Measurements from ENCODE around the gene LAMB1.

Gene LAMB1

GRCh38 chr7:107978815-107979408, 24.0 kb downstream of the LAMB1 start:
- Mint-ChIP-seq H3K4me3 (no peak overlapping the region), H3K27ac (no peak overlapping the region), H3K36me3 (no peaks in the 10 kb centered on the region), H3K9me3 (no peaks in the 10 kb centered on the region), H3K27me3 (peaks cover 14% of the 10 kb centered on the region), H3K4me1 (no peaks in the 10 kb centered on the region)
- CTCF ChIA-PET = no interaction called here
- DNase-seq = no peak

- Mint-ChIP-seq H3K27ac (no peak overlapping the region), H3K27me3 (peaks cover 14% of the 10 kb centered on the region), H3K9me3 (no peaks in the 10 kb centered on the region), H3K36me3 (no peaks in the 10 kb centered on the region), H3K4me1 (no peaks in the 10 kb centered on the region), H3K4me3 (no peak overlapping the region)
- CTCF ChIA-PET = no interaction called here
- DNase-seq = no peak
Measured at GRCh38 chr7:107977048-107977447, 25.9 kb downstream of the LAMB1 start.

GRCh38 chr7:107976620-107977019, 26.3 kb downstream of the LAMB1 start:
- CTCF ChIA-PET = no interaction called here
- H3K36me3 Mint-ChIP-seq = no peaks in the 10 kb centered on the region

GRCh38 chr7:107975394-107976013, 27.5 kb downstream of the LAMB1 start:
- no peaks in the 10 kb centered on the region for H3K36me3 Mint-ChIP-seq
- no peaks in the 10 kb centered on the region for H3K9me3 Mint-ChIP-seq
- CTCF ChIA-PET = no interaction called here
- H3K4me3 Mint-ChIP-seq = no peak overlapping the region
- H3K27ac Mint-ChIP-seq = no peak overlapping the region
- H3K27me3 Mint-ChIP-seq = peaks cover 14% of the 10 kb centered on the region
- no peak for DNase-seq
- H3K4me1 Mint-ChIP-seq = no peaks in the 10 kb centered on the region

More at GRCh38 chr7:107976620-107977019, 26.3 kb downstream of the LAMB1 start:
- no peak overlapping the region for H3K4me3 Mint-ChIP-seq
- H3K27me3 Mint-ChIP-seq = peaks cover 14% of the 10 kb centered on the region
- DNase-seq = no peak
- H3K27ac Mint-ChIP-seq = no peak overlapping the region
- no peaks in the 10 kb centered on the region for H3K9me3 Mint-ChIP-seq
- H3K4me1 Mint-ChIP-seq = no peaks in the 10 kb centered on the region

GRCh38 chr7:107973861-107974260, 29.1 kb downstream of the LAMB1 start:
- peaks cover 9% of the 10 kb centered on the region for H3K27me3 Mint-ChIP-seq
- H3K27ac Mint-ChIP-seq = no peak overlapping the region
- CTCF ChIA-PET = no interaction called here
- H3K4me1 Mint-ChIP-seq = no peaks in the 10 kb centered on the region
- H3K4me3 Mint-ChIP-seq = no peak overlapping the region
- no peak for DNase-seq
- no peaks in the 10 kb centered on the region for H3K36me3 Mint-ChIP-seq
- H3K9me3 Mint-ChIP-seq = no peaks in the 10 kb centered on the region

GRCh38 chr7:107972941-107973376, 30.0 kb downstream of the LAMB1 start:
- Mint-ChIP-seq H3K4me3 (no peak overlapping the region), H3K9me3 (no peaks in the 10 kb centered on the region), H3K36me3 (no peaks in the 10 kb centered on the region), H3K27ac (no peak overlapping the region), H3K4me1 (no peaks in the 10 kb centered on the region), H3K27me3 (peaks cover 9% of the 10 kb centered on the region)
- CTCF ChIA-PET = interaction anchor here (0.8 kb wide), 1 partner anchor 10 kb away, joined by 4 read pairs; no protein-coding TSS in a partner anchor
- DNase-seq = no peak

- H3K36me3 Mint-ChIP-seq = no peaks in the 10 kb centered on the region
- H3K4me1 Mint-ChIP-seq = no peaks in the 10 kb centered on the region
- H3K9me3 Mint-ChIP-seq = no peaks in the 10 kb centered on the region
- no peak for DNase-seq
- H3K27me3 Mint-ChIP-seq = peaks cover 4% of the 10 kb centered on the region
- CTCF ChIA-PET = no interaction called here
- H3K4me3 Mint-ChIP-seq = no peak overlapping the region
- no peak overlapping the region for H3K27ac Mint-ChIP-seq
Measured at GRCh38 chr7:107972075-107972482, 30.9 kb downstream of the LAMB1 start.

GRCh38 chr7:107971613-107972012, 31.3 kb downstream of the LAMB1 start:
- H3K4me3 Mint-ChIP-seq = no peak overlapping the region
- no peaks in the 10 kb centered on the region for H3K27me3 Mint-ChIP-seq
- no peaks in the 10 kb centered on the region for H3K4me1 Mint-ChIP-seq
- DNase-seq = no peak
- H3K9me3 Mint-ChIP-seq = no peaks in the 10 kb centered on the region
- no peaks in the 10 kb centered on the region for H3K36me3 Mint-ChIP-seq
- H3K27ac Mint-ChIP-seq = no peak overlapping the region
- CTCF ChIA-PET = no interaction called here

GRCh38 chr7:107971100-107971499, 31.9 kb downstream of the LAMB1 start:
- Mint-ChIP-seq H3K9me3 (no peaks in the 10 kb centered on the region), H3K36me3 (no peaks in the 10 kb centered on the region), H3K4me3 (no peak overlapping the region), H3K27ac (no peak overlapping the region), H3K4me1 (no peaks in the 10 kb centered on the region), H3K27me3 (no peaks in the 10 kb centered on the region)
- CTCF ChIA-PET = no interaction called here
- DNase-seq = no peak

GRCh38 chr7:107969856-107970255, 33.1 kb downstream of the LAMB1 start:
- no peaks in the 10 kb centered on the region for H3K9me3 Mint-ChIP-seq
- no peak overlapping the region for H3K4me3 Mint-ChIP-seq
- H3K27me3 Mint-ChIP-seq = no peaks in the 10 kb centered on the region
- CTCF ChIA-PET = no interaction called here
- no peak overlapping the region for H3K27ac Mint-ChIP-seq
- no peaks in the 10 kb centered on the region for H3K4me1 Mint-ChIP-seq
- no peak for DNase-seq
- no peaks in the 10 kb centered on the region for H3K36me3 Mint-ChIP-seq

GRCh38 chr7:107968449-107968848, 34.5 kb downstream of the LAMB1 start:
- no peaks in the 10 kb centered on the region for H3K4me1 Mint-ChIP-seq
- H3K9me3 Mint-ChIP-seq = no peaks in the 10 kb centered on the region

GRCh38 chr7:107967420-107967819, 35.5 kb downstream of the LAMB1 start:
- Mint-ChIP-seq H3K4me3 (no peak overlapping the region), H3K36me3 (no peaks in the 10 kb centered on the region), H3K4me1 (no peaks in the 10 kb centered on the region), H3K27me3 (no peaks in the 10 kb centered on the region), H3K27ac (no peak overlapping the region), H3K9me3 (no peaks in the 10 kb centered on the region)
- CTCF ChIA-PET = no interaction called here
- DNase-seq = no peak

More at GRCh38 chr7:107968449-107968848, 34.5 kb downstream of the LAMB1 start:
- Mint-ChIP-seq H3K27ac (no peak overlapping the region), H3K4me3 (no peak overlapping the region), H3K36me3 (no peaks in the 10 kb centered on the region), H3K27me3 (no peaks in the 10 kb centered on the region)
- CTCF ChIA-PET = no interaction called here
- DNase-seq = no peak

- CTCF ChIA-PET = no interaction called here
- Mint-ChIP-seq H3K9me3 (no peaks in the 10 kb centered on the region), H3K4me3 (no peak overlapping the region), H3K4me1 (no peaks in the 10 kb centered on the region), H3K27ac (no peak overlapping the region), H3K36me3 (no peaks in the 10 kb centered on the region), H3K27me3 (no peaks in the 10 kb centered on the region)
- DNase-seq = no peak
Measured at GRCh38 chr7:107966711-107967110, 36.2 kb downstream of the LAMB1 start.

GRCh38 chr7:107964510-107964909, 38.5 kb downstream of the LAMB1 start:
- Mint-ChIP-seq H3K4me3 (no peak overlapping the region), H3K36me3 (no peaks in the 10 kb centered on the region), H3K4me1 (no peaks in the 10 kb centered on the region), H3K27me3 (peaks cover 5% of the 10 kb centered on the region), H3K9me3 (no peaks in the 10 kb centered on the region), H3K27ac (no peak overlapping the region)
- CTCF ChIA-PET = no interaction called here
- no peak for DNase-seq

- Mint-ChIP-seq H3K4me3 (no peak overlapping the region), H3K9me3 (no peaks in the 10 kb centered on the region)
- CTCF ChIA-PET = no interaction called here
Measured at GRCh38 chr7:107962817-107963216, 40.1 kb downstream of the LAMB1 start.

More at GRCh38 chr7:107962817-107963216, 40.1 kb downstream of the LAMB1 start:
- Mint-ChIP-seq H3K4me1 (no peaks in the 10 kb centered on the region), H3K36me3 (no peaks in the 10 kb centered on the region), H3K27me3 (peaks cover 12% of the 10 kb centered on the region), H3K27ac (no peak overlapping the region)
- DNase-seq = no peak
